Psoas muscle (tissue), 8 donors: Measurements from ENCODE around the gene ARHGEF26. TPM values are rescaled to one million over a fixed set of nuclear protein-coding genes. Genes with fewer than 3 reads are reported as not detected.
A peak's percentile ranks its signal among the peaks of the same experiment; 100 is the strongest.

Experiments used
- ATAC-seq, 4 donors: fragments of 200-7000 bp; cut with Tn5 transposase; one replicate each; pipeline ENCODE4 v1.9.1; 2020; ENCODE audit warnings: moderate library complexity in 3 of 4, mild to moderate bottlenecking in 2 of 4
- DNase-seq, 2 donors: peaks; one replicate each; pipeline ENCODE4 v3.0.0-alpha.2; 2020
- H3K27ac ChIP-seq: fragments of 200-600 bp; one replicate; pipeline ENCODE4 v1.8.0; 2022
- H3K27me3 ChIP-seq, 3 donors: fragments of 200-600 bp in 1 of 3; one replicate each; pipeline versions ENCODE4 v1.6.1 to v1.8.0; 2013 to 2022; ENCODE audit warnings: low read length in 2 of 3, mild to moderate bottlenecking in 2 of 3, moderate library complexity in 1 of 3; ENCODE audit not compliant: insufficient read depth in 3 of 3
- H3K36me3 ChIP-seq, 2 donors: fragments of 200-600 bp in 1 of 2; one replicate each; pipeline versions ENCODE4 v1.6.1 to v1.8.0; 2013 to 2022; ENCODE audit warnings: low read depth in 1 of 2, mild to moderate bottlenecking in 1 of 2, moderate library complexity in 1 of 2; ENCODE audit not compliant: insufficient read depth in 1 of 2
- H3K4me1 ChIP-seq: fragments of 200-600 bp; one replicate; pipeline ENCODE4 v1.8.0; 2022
- H3K4me3 ChIP-seq: fragments of 200-600 bp; one replicate; pipeline ENCODE4 v1.8.0; 2022; ENCODE audit warnings: mild to moderate bottlenecking
- H3K9me3 ChIP-seq: fragments of 200-600 bp; one replicate; pipeline ENCODE4 v1.8.0; 2022
- WGBS, 3 donors: extraction: QIAGEN DNeasy Blood & Tissue Kit; methylation state at CpG; one replicate each; pipeline versions ENCODE4 v1.1.6 to v1.1.7; 2013; 5-methylcytosine and 5-hydroxymethylcytosine counted together
- intact Hi-C, 2 donors: fragments of 100-400 bp; cut with DNase I; formaldehyde crosslinking; loops; one replicate each; pipeline versions ENCODE4 v1.11.0 to v1.14.2; 2022
- polyA plus RNA-seq, 3 donors: library from polyadenylated mRNA; stranded (reverse); fragments of 200-250 nt; gene quantifications; one replicate each; pipeline ENCODE4 v1.2.3, GENCODE V29; 2013
- total RNA-seq, 4 donors: library from RNA; stranded (reverse); fragmentation: NEBNext Ultra II Directional in 2 of 4; extraction: Animal tissue kit (Norgen Biotek cat#: 25700) in 2 of 4; gene quantifications; one replicate each; pipeline versions ENCODE4 v1.2.1 to v1.2.4, GENCODE V29; 2021 to 2023
- TF ChIP-seq, protein P1 (sequence below): fragments of 200-600 bp; IDR thresholded peaks from one replicate; pipeline ENCODE4 v1.8.0; 2022; ENCODE audit warnings: antibody characterized with exemption
- donor health status: healthy with polysubstance abuse.
- donor health status: DM: no; HTN: no; CAD: no; lungs with moderate emphysema.
- donor health status: Bipolar disorder and iron deficiency.
- donor health status: healthy.
- donor health status: DM: yes; HTN: yes; CAD: no.
- donor health status: DM: no; HTN: no; CAD: no.
- donor health status: DM: no; HTN: no; CAD: no.
- donor health status: DM: yes; HTN: yes; CAD: no.

Gene ARHGEF26
- total and polyA plus RNA-seq, 7 donors, result 0.35 to 1.8 (median 0.42) TPM

DNA sequence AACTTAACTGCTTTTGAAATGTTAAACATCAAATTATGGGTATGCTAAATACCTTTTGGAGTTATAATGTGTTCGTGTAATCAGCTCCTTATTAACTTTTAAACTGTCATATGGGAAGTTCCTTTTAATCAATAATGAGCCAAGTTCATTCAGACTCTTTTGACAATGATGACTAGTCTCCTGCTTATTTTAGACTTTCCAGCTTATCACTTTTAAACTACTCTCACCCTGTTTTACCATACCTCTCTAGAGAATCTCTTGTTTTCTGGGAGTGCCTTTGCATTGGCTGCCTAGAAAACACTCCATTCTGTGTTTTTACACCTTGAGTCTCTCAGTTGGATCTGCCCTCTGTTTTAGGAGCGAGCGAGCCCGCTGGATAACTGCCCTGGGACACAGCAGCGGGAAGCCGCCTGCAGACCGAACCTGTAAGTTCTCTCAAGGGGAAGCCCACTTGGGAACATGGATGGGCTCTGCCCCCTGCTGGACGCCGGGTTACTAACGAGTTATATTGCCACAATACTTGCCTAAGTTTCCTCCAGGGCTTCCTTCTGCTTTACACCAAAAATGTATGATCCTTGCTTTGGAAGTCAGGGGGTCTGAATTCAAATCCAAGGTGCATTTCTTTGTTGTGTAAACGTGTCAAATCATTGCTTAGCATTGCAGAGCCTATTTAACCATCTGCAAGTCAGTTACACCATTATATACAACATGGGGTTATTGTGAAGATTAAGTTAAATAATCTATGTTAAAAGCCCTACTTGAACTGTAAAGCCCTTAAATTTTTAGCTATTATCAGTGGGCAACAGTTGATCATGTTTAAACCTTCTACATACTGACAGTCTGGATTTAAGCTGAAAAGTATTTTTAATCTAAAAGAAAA is 131.8 kb downstream of the ARHGEF26 start:
- intact Hi-C loops, result loop anchor here in 1 of 2 donors (5.0 to 10.0 kb wide), 3 partner anchors 131 to 1208 kb away; partner anchors contain the start of gene ARHGEF26
- WGBS, 3 donors, result 11 to 20% (median 16%) methylated on average over 11 of the region's 11 CpGs
- peak; percentile 51 to 80 (median 73) for ATAC-seq
- Histone ChIP-seq H3K9me3 (no peaks in the 10 kb centered on the region), H3K4me1 (no peaks in the 10 kb centered on the region), H3K36me3 (peaks cover 4 to 89% of the 10 kb centered on the region in 2 donors), H3K4me3 (no peak overlapping the region), H3K27ac (no peak overlapping the region), H3K27me3 (no peaks in the 10 kb centered on the region)
- peak; percentile 87 to 89 for DNase-seq
- TF ChIP-seq, protein P1, sequence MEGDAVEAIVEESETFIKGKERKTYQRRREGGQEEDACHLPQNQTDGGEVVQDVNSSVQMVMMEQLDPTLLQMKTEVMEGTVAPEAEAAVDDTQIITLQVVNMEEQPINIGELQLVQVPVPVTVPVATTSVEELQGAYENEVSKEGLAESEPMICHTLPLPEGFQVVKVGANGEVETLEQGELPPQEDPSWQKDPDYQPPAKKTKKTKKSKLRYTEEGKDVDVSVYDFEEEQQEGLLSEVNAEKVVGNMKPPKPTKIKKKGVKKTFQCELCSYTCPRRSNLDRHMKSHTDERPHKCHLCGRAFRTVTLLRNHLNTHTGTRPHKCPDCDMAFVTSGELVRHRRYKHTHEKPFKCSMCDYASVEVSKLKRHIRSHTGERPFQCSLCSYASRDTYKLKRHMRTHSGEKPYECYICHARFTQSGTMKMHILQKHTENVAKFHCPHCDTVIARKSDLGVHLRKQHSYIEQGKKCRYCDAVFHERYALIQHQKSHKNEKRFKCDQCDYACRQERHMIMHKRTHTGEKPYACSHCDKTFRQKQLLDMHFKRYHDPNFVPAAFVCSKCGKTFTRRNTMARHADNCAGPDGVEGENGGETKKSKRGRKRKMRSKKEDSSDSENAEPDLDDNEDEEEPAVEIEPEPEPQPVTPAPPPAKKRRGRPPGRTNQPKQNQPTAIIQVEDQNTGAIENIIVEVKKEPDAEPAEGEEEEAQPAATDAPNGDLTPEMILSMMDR, result peak; percentile 73

DNA sequence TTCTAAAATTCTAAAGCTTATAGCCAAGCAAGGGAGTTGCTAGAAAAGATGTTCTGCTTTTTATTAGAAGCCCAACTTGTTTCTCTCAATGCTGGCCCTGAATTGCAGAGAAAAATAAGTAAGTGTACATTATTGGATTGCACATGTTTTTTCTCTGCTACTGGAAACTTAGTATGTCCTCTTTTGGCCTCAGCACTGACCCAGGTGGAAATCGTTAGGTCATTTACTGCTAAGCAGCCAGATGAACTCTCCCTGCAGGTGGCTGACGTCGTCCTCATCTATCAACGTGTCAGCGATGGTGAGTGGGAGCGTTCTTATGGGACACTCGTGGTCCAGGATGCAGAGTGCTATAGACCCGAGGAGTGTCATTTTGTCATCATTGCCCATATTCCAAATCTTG is 133.3 kb downstream of the ARHGEF26 start:
- intact Hi-C loops, result loop anchor here in 1 of 2 donors (5.0 to 10.0 kb wide), 3 partner anchors 132 to 1210 kb away; partner anchors contain the start of gene ARHGEF26
- peaks cover 6 to 95% of the 10 kb centered on the region in 2 donors for H3K36me3 ChIP-seq
- H3K4me3 ChIP-seq, result no peak overlapping the region
- H3K27me3 ChIP-seq, result no peaks in the 10 kb centered on the region
- H3K4me1 ChIP-seq, result no peaks in the 10 kb centered on the region
- DNase-seq, result no peak
- no peak for ATAC-seq
- TF ChIP-seq, protein P1, result no peak
- H3K9me3 ChIP-seq, result no peaks in the 10 kb centered on the region
- no peak overlapping the region for H3K27ac ChIP-seq
- WGBS, 3 donors, result 70 to 78% (median 71%) methylated on average over 8 of the region's 8 CpGs

DNA sequence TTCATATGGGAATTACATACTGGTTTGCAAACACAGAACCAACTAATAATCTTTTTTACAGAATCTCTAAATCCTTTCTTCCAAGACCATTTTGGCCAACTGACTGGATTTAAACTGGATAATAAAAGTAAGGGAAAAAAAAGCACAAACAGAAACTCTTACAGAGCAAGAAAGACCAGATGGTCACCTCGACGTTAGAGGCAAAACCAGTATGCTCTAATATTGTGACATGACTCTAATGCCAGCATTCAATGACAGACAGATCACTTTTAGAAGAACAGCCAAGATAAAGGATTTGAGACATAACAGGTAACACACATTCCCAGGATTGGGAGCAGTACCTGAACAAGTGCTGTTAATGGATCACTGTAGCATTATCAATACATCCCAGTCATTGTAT is 152.2 kb downstream of the ARHGEF26 start:
- H3K27ac ChIP-seq, result no peak overlapping the region
- WGBS, 3 donors, result 49 to 57% (median 56%) methylated on average over 2 of the region's 2 CpGs
- intact Hi-C loops, result no loop called here

DNA sequence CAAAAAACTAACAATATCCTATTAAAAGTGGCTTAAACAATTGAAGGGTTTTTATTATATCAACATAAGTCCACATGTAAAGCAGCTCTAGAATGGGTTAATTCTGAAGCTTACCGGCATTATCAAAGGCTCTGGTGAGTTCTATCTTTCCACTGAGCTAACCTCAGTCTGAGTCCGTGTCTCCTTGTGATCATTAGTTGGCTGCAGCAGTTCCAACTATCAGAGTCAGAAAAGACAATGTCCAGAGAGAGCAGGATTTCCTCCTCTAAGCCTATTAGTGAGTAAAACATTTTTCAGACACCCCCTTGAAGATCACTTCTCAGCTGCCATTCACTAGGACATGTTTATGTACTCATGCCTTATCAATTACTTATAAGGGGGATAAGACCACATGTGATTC is 153.2 kb downstream of the ARHGEF26 start:
- 46 to 53% (median 48%) methylated on average over 2 of the region's 2 CpGs for WGBS, 3 donors
- intact Hi-C loops, result no loop called here
- ATAC-seq (no peak), DNase-seq (no peak)
- Histone ChIP-seq H3K27me3 (no peaks in the 10 kb centered on the region), H3K27ac (no peak overlapping the region), H3K36me3 (peaks cover 6 to 91% of the 10 kb centered on the region in 2 donors), H3K4me1 (no peaks in the 10 kb centered on the region), H3K4me3 (no peak overlapping the region), H3K9me3 (no peaks in the 10 kb centered on the region)
- TF ChIP-seq, protein P1, result no peak

More for the DNA sequence above, 152.2 kb downstream of the ARHGEF26 start:
- Histone ChIP-seq H3K4me3 (no peak overlapping the region), H3K9me3 (no peaks in the 10 kb centered on the region), H3K4me1 (no peaks in the 10 kb centered on the region), H3K36me3 (peaks cover 3 to 82% of the 10 kb centered on the region in 2 donors), H3K27me3 (no peaks in the 10 kb centered on the region)
- TF ChIP-seq, protein P1, result no peak
- DNase-seq (no peak), ATAC-seq (no peak)
